GM21737 (cell line): ENCODE measurements around the gene HSCB.
"Not testable (repeated sequence)": the region's sequence is repeated elsewhere in the genome, so short reads cannot be mapped to it uniquely, and the experiment has no call there.

Source experiments
- ATAC-seq: cut with Tn5 transposase; IDR thresholded peaks from one replicate; pipeline ENCODE4 v1.9.1; 2021; ENCODE audit warnings: mild to moderate bottlenecking, moderate library complexity; ENCODE audit not compliant: unreplicated experiment

The HSCB gene

DNA sequence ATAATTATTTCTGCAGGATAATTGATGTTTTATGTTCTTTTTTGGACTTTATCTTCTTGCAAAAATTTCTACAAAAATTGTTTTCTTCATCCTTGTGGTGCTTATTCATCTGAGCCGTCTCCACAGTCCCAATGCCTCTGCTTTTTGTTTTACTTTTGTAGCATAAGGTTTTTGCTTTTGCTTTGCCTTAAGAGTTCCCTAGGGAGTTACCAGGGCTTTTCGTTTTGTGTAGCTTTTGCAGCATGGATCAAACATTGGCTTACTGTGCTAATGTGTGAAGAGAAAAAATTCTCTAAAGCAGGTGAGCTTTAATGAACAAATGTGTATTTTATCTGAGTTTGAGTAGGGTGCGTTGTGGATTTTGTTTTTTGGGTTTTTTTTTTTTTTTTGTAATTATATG lies 46.8 kb downstream of the HSCB start:
- no peak for ATAC-seq

DNA sequence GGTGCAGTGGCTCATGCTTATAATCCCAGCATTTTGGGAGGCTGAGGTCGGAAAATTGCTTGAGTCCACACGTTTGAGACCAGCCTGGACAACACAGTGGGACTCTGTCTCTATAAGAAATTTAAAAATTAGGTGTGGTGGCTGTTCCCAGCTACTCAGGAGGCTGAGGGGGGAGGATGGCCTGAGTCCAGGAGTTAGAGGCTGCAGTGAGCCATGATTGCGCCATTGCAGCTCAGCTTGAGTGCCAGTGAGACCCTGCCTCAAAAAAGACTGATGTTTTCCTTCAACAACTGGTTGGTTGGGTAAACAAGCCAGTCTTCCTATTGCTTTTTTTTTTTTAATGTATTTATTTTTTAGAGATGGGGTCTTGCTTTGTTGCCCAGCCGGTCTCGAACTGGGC lies 49.3 kb downstream of the HSCB start:
- no peak for ATAC-seq

- ATAC-seq: peak; percentile 63
Measured at GRCh38 chr22:28791841-28792490, 50.1 kb downstream of the HSCB start.

DNA sequence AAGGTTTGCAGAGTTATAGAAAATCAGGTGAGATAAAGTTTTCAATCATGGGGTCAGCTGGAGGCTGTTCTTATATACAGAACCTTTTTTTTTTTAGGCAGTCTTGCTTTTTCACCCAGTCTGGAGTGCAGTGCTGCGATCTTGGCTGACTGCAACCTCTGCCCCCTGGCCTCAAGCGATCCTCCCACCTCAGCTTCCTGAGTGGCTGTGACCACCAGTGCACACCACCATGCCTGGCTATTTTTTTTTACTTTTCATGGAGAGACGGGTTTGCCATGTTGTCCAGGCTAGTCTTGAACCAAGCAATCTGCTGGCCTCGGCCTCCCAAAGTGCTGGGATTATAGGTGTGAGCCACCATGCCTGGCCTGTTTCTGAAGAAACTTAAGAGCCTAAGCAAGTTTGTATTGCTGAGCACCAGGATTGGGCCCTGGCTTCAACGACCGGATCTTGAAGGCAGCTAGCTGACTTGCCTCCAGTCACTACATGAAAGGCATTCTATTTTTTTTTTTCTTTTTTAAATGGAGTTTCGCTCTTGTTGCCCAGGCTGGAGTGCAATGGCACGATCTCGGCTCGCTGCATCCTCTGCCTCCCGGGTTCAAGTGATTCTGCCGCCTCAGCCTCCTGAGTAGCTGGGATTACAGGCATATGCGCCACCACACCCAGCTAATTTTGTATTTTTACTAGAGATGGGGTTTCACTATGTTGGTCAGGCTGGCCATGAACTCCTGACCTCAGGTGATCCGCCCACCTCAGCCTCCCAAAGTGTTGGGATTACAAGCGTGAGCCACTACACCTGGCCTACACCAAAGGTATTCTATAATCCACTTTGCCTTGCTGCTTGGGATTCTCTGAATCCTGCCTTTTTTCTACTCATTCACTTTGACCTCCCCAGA lies 50.9 kb downstream of the HSCB start:
- ATAC-seq: peak; percentile 22

DNA sequence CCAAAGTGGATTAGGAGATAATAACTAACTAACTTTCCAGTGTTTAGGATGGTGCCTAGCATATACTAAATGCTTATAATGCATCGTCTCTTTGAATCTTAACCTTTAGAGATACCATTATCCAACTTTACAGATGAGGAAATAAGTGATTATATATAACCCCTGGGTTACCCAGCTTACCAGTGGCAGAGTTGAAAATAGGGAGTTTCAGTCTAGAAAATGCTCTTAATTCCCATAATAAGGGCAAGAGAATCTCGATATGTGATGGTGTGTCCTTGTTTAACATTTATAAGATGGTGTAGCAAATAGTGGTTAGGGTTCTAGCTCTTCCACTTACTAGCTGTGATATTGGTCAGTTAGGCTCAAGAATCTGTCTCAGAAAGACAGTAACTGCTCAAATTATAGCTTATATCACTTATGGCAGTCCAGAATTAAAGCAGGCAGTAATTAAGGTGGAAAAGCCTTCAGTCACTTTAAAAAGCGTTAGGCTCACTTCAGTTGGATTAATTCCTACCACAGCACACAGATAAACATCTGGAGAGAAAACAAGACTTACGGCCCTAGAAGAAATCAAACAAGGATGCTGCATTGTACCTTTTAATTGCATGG lies 52.2 kb downstream of the HSCB start:
- no peak for ATAC-seq

DNA sequence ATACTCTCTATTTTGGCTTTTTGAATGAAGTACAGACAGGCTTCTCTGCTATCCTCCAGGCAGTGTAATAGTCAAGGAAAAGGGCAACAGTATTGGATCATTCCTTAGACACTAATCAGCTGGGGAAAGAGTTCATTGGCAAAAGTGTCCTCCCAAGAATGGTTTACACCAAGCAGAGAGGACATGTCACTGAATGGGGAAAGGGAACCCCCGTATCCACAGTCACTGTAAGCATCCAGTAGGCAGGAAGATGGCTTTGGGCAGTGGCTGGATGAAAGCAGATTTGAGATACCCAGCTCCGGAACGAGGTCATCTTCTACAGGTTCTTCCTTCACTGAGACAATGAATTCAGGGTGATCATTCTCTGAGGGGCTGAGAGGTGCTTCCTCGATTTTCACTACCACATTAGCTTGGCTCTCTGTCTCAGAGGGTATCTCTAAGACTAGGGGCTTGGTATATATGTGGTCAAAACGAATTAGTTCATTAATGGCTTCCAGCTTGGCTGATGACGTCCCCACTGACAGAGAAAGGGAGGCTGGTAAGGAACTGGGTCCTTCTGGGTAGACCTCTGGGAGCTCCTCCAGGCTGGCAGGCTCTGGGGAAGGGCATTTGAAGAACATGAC lies 53.3 kb downstream of the HSCB start:
- no peak for ATAC-seq

DNA sequence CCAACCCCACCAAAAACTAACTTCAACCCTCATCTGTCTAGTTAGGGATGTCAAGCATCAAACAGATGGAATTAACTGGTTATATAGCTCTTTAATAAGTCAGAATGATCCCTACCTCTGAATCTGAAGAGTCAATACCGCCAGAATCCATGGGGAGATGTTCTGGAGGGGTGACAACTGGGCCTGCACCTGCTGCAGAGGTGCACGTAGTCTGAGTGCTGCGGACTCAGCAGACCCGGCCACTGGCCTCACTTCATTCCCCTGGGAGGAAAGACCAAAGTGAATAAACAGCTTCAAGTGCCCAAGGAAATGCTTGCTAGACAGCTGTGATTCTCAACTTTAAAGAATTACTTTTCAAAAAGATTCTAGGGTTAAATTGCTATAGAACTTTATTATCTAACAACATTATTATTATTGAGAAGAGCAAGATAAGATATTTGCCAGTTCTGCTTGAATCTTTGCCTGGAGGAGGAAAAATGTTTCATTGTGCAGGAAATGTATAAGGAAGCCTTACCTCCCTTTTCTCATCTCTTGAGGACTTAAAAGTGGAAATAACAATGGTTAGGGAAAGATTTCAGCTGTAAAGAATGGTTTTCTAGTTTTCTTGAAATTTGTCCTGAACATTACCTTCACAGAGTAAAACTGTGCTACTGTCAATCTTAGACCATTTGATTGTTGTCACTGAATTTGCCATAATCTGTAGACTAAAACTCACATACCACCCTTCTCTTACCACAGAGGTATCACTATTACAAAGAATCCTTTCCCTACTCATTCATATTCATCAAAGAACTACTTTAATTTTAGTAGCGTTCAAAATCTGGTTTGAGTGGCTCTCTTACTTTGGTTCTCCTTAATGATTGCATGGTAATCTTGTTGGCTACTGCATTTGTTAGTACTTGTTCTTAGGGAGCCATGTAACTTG lies 54.4 kb downstream of the HSCB start:
- no peak for ATAC-seq

DNA sequence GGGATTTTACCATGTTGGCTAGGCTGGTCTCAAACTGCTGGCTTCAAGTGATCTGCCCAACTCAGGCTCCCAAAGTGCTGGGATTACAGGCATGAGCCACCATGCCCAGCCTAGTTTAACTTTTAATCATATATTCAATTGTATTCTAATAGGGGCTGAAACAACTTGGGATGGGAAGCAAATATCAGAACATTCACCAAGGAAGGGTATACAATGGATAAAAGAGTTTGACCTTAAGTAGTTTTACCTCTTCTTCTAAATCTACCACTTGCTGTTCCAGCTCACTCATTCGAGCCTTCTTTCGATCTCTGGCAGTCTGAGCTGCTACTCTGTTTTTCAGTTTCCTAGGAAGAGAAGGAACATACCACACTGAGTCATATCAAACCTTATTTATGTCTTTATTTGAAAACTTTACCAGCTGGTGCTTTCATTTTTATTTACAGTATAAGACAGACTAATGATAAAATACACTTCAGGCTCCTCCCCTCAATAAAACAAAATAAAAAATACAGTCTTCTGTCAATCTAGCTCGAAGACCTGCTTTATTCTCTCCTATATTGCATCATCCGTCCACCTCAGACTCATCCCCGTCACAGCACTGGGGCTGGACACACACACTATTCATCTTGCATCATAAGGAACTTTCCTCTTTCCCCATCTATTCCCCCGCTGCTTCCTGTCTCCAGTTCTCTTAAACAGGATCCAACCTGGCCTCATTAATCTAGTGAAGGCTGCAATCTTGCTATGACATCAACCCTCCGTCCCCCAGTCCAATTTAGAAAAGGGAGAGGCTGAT lies 57.2 kb downstream of the HSCB start:
- no peak for ATAC-seq

DNA sequence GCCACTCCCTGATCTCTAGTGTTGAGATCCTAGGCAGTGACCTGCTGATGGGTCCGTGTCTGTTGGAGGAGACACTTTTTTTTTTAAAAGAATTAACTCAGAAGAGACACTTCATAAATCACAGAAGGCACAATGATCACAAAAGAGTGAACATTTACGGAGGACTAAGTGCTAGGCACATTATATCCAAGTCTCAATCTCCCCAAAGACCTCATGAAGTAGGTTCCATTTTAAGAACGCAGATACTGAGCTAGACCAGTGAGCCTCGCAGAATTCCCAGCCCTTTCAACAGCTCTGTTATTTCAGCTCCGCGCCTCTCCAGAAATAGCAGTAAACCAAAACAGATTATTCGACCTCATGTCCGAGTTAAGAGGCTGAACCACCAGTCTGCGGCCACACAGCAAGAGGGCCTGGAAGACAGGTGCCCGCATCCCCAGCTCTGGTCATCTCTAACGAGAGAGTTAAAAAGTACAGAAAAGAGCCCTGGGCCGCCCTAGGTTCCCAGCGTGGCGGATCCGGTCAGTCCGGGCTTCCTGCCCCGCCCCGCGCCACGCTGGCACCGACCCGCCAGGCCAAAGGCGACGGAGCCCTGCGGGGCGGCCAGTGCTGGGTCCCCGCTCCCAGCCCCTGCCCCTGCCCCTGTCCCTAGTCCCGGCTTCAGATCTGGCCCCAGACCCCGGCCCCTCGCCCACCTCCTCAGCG lies 57.9 kb downstream of the HSCB start:
- peak; percentile 30 for ATAC-seq

DNA sequence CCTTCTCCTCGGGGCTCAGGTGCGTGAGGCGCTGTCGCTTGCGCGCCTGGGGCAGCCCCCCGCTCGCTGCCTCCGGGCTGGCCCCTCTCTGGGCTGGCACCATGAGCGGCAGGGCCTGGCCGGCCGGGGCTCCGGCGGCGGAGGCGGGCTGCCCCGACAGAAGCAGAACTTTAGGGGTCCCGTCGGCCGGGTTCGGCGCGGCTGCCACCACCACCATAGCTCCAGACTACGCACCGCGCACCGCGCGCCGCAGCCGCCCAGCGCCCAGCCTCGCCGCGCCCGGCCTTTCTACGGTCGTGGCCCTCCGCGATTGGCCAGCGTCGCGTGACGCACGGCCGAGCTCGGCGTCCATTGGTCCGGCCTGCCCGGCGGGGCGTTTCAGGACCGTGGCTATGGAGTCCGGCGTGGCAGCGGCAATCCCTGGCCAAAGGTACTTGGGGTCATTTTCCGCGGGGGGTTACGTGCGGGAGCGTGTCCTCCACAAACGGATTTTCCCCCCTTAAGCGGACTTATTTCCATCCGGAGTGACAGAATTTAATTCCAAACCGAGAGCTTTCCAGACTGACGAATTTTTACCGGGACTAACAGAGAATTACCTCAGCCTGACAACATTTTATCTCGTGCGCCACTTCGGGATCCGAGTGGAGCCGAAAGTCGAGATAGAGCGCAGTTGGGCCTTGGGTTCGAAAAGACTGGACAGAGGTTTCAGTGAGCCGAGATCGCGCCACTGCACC lies 58.6 kb downstream of the HSCB start, which contains the start of gene XBP1:
Gene XBP1 (minus strand): TSS at position 262 of the 734 bp plus-strand sequence.
- peak; percentile 92 for ATAC-seq

- ATAC-seq: no peak
Measured at GRCh38 chr22:28801845-28802594, 60.2 kb downstream of the HSCB start.

DNA sequence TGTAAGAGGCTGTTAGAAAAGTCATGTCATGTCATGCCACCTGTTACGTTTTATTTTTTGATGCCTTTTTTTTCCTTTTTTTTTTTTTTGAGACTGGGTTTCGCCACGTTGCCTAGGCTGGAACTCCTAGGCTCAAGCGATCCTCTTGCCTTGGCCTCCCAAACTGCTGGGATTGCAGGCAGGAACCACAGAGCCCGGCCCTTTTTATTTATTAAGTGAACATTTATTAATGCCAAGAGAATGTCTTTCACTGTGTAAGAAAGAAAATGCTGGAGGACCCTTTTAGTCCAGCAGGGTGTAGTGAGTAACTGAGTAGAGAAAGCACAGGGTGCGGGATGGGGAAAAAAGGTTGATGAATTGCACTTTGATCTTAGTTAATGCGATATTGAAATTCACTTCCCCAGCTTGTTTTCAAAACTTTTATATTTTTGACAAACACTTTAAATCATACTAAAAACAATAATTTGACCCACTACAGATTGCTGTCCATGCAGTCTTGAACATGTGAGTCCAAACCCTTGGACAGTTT lies 60.8 kb downstream of the HSCB start:
- no peak for ATAC-seq

DNA sequence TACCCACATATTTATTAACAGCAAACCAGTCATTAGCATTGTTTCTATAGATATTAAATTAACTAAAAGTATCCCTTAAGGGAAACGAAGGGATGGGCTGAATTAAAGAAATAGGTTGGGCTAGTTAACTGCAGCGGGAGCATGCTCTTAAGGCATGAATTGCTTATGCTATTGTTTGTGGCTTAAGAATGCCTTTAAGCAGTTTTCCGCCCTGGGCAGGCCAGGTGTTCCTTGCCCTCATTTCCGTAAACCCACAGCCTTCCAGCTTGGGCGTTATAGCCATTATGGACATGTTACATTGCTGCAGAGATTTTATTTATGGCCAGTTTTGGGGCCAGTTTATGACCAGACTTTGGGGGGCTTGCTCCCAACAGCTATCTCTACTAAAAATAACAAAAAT lies 63.6 kb downstream of the HSCB start:
- ATAC-seq: not testable (repeated sequence)
